GM21390 (cell line): Measurements from ENCODE around the gene TAS2R20.
"Not testable (repeated sequence)": the region's sequence is repeated elsewhere in the genome, so short reads cannot be mapped to it uniquely, and the experiment has no call there.

ENCODE experiments used
- ATAC-seq: cut with Tn5 transposase; IDR thresholded peaks from one replicate; pipeline ENCODE4 v1.9.1; 2021; ENCODE audit not compliant: unreplicated experiment

The TAS2R20 gene, protein sequence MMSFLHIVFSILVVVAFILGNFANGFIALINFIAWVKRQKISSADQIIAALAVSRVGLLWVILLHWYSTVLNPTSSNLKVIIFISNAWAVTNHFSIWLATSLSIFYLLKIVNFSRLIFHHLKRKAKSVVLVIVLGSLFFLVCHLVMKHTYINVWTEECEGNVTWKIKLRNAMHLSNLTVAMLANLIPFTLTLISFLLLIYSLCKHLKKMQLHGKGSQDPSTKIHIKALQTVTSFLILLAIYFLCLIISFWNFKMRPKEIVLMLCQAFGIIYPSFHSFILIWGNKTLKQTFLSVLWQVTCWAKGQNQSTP

DNA sequence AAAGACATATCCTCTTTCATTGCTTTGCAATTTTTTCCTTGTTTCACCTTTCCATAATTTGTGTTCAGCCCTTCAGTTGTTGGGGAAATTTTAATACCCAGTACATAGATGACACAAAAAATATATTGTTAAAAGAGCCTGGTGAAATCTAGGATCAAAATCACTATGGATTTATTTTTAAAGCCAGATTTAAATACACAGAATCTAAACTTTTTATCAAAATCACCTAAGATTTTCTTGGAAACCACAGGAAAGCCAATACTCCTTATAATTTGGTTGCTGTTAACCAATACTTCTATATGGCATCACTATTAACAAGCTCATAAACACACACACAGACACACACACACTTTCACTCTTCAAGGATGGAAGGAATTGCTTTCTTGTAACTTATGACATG, at the start of gene TAS2R20:
Gene TAS2R20, minus strand, starts transcription at position 101 of the 400 bp plus-strand sequence. CDS start 429 bp downstream, outside the sequence.
- no peak for ATAC-seq

DNA sequence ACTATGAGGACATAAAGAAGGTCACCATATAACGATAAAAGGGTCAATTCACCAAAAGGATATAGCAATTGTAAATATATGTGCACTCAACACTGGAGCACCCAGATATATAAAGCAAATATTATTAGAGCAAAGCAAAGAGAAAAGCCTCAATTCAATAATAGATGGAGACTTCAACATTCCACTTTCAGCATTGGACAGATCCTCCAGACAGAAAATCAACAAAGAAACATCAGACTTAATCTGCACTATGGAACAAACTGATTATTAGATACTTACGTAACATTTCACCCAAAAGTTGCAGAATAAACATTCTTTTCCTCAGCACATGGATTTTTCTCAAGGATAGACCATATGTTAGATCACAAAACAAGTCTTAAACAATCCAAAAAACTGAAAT, 43.3 kb upstream of the TAS2R20 start:
- ATAC-seq, result not testable (repeated sequence)

DNA sequence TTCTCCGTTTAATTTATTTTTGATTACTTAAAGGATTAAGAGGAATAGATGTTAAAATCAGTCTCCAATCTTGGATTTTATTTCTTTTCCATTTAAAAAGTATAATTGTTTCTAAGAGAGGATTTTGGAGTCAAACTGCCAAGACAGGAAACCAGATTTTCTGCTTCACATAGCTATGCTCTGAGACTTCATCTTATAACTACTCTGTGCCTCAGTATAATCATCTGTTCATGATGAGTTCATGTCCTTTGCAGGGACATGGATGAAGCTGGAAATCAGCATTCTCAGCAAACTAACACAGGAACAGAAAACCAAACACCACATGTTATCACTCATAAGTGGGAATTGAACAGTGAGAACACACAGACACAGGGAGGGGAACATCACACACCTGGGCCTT, 42.1 kb upstream of the TAS2R20 start:
- no peak for ATAC-seq

DNA sequence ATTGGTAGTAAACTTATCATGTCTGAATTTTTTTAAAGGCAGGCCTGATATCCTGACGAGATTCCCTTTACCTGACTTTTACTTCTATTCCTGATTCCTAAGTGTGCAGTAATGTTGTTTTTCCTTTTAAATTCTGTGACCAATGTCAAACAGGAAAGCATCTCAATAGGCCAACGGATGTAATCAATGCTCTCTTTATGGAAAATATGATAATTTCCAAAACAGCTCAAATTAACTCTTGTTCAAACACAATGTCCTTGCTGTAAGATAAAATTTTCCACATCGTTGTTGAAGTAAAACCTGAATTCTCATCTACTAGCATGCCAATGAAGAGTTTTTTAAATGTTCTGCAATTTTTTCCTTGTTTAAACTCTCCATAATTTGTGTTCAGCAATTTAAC, 41.1 kb upstream of the TAS2R20 start:
- ATAC-seq, result no peak

DNA sequence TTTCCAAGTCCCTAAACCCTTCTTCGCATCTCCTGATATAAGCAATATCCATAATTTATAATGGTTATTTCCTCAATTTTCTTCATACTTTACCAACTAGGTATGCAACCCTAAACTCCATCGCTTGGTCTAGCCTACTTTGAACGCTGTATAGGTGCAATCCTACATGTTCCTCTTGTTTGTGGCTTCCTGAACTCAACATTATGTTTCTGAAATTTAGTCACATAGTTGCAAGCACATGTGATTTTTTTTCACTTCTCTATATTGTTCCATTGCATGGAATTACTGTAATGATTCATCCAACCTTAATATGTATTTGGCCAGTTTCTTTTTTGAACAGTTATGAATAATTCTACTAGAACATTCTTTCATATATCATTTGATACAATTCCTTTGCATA, 35.9 kb upstream of the TAS2R20 start:
- not testable (repeated sequence) for ATAC-seq

DNA sequence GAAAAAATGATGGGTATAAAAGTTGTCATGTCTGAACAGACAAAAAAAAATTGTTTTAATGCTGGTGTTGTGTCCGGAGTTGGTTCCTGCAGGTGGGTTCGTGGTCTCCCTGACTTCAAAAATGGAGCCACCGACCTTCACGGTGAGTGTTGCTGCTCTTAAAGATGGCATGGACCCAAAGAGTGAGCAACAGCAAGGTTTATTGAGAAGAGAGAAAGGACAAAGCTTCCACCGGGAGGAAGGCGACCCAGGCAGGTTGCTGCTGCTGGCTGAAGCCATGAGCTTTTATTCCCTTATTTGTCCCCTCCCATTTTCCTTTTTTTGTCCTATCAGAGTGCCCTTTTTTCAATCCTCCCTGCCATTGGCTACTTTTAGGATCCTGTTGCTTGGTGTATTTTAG, 33.2 kb upstream of the TAS2R20 start, which contains the start of gene TAS2R31:
Gene TAS2R31, minus strand, starts transcription at position 101 of the 400 bp plus-strand sequence. Its CDS starts 72 bp downstream, at position 29.
- no peak for ATAC-seq

DNA sequence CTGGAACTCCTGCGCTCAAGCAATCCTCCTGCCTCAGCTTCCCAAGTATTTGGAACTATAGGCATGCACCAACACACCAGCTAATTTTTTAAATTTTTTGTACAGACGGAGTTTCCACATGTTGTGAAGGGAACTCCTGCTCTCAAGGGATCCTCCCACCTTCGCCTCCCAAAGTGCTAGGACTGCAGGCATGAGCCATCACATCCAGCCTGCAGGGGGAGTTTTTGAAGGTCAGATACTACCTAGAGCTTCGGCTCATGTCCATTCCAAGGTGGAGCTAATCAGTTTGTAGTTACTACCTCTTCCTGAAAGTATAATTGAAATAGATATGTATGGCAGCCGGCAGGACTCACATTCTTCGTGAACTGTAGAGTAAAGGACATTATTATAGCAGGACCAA, 28.0 kb upstream of the TAS2R20 start:
- no peak for ATAC-seq

DNA sequence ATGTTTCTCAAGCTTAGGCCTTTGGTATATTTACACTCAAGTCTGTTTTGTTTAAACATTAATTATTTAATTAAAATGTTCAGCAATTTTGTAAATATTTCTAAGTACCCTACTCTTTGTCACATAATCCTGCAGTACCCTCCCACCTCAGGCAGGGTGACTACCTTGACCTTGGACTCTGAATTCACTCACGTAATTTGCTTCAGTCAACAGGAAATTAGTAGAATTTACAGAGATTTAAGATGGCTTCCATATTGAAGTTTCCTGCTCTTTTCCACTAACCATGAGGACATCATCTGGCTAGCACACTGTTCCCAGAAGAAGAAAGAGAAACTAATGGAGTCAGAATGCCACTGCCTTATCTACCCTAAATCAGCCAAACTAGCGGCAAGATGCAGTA, 25.3 kb upstream of the TAS2R20 start:
- ATAC-seq, result no peak

DNA sequence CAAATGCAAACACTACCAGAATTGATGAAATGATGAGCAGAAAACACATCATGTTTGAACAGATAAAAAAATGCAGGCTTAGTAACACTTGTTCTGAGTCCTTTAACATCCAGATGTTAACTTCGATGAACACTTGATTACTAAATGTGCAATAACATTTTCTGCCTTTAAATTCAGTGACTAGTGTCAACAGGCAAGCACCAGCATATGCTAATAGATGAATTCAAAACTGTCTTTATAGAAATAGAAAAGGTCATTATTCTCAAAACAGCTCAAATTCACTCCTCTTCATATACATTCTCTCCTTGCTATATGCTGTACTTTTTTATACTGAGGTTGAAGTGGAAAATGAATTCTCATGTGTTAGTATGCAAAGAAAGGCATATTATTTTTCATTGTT, 24.4 kb upstream of the TAS2R20 start, which contains the start of gene TAS2R19:
Gene TAS2R19, minus strand, starts transcription at position 101 of the 400 bp plus-strand sequence. Its CDS starts 49 bp downstream, at position 52.
- ATAC-seq, result no peak

DNA sequence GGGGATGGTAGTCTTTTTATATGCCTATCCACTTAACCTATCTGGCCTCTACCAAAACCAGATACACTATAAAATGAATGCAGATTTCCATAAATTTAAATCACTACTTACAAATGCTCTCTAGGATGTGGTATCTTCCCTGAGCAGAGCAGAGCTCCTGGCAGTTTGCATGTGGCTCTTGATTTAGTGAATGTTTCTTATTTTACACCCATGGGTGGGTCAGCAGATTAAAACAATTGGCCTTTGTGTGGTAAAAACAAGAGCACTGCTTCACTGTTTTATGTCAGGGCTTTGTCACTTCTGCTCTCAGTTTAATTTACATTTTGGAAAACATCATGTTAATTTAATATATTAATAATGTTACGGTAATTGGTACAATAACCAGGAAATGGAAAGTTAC, 18.8 kb upstream of the TAS2R20 start:
- ATAC-seq, result no peak

DNA sequence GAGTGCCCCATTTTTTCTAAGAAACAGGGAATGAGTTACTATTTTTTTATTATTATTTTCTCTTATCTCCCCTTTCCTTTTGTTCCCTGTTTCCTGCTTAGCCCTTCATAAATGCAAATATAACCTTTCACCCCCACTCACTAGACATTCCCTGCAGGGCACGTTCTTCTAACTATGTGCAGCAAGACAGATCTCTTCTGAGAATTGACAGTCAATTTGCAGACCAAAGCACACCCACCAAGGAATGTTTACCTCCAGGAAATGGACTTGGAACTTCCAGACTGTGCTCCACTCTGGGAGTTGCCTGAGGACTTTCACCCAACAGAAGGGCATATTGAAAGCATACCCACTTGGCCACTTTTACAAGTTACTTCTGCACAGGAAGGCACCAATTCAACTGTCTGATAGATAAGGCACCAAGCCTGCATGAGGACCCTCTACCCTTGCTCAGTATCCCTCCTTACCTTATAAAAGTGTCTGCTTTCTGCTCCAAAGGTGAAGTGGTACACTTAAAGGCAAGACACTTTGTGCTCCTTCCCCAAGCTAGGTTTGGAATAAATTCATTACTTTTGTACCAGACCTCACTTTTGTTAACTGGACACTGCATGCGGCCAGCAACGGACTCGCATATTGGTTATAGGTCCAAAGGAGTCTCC, 17.8 kb upstream of the TAS2R20 start:
- ATAC-seq, result no peak

DNA sequence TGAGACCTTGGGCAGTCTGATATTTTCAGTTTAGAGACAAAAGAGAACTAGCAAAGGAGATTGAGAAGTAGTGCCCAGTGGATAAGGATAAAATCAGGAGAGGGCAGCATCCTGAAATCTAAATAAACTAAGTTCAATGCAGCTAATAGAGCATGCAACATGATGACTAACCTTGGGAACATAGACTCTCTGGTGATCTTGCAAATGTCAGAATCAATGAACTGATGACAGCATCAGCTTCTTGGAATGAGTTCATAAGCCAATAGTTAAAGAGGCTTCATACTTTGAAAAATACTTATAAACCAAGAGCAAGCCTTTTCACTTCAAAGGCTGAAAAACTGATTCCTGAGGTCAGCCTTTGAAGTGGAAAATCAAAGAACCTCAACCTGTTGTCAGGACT, 16.1 kb upstream of the TAS2R20 start:
- ATAC-seq, result no peak

DNA sequence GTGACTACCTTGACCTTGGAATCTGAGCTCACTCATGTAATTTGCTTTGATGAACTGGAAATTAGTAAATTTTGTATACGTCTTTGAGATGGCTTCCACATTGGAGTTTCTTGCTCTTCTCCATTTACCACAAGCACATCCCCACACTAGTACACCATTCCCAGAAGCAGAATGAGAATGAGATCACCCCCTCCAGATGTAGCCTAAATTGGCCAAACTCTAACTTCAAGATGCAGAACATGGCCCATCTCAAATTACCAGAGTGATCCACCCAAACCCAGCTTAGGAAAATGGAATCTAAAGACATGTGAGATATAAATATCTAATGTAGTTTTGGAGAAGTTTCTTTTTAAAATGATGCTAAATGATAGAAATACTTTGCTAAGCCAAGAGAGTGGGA, 9.5 kb upstream of the TAS2R20 start:
- no peak for ATAC-seq

DNA sequence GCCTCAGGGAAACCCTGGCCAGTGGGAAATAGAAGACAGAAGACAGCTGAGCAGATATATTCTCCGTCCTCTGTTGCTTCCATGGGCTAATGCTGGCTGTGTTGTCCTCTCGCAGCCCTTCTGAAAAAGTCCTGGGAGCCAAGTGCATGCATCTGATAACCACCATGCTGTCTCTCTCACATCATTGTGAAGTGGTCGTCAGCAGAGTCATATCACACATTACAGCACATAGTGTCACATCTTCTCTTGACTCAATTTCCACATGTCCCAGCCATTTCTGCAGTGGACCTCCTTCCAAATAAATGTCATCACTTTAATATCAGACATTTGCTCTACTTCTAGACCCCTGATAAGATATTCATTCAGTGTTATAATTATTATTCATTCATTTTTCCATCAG, 3.8 kb downstream of the TAS2R20 start:
- no peak for ATAC-seq

DNA sequence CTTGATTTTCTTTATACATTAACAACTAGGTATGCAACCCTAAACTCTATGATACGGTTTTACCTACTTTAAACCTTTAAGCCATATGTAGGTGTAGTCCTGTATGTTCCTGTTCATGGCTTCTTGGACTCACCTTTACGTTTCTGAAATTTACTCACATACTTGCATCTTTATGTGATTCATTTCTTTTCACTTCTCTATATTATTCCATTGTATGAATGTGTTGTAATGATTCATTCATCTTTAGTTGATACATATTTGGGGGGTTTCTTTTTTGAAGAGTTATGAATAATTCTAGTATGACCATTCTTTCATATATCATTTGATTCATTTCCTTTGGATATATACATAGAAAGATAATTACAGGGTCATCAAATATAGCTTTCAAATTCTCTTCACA, 9.0 kb downstream of the TAS2R20 start:
- ATAC-seq, result no peak

DNA sequence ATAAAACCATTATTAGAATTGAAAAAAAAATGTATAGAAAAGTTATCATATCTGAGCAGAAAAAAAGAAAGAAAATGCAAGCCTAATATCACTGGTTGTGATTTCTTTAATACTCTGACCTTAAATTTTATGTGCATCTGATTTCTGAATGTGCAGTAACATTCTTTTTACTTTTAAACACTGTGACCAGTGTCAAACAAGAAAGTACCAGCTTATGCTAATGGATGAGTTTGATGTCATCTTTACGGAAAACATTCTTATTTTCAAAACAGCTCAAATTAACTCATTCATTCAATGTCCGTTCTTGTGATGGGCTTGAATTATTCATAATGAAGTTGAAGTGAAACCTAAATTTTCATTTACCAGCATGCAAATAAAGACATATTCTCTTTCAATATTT, 11.3 kb downstream of the TAS2R20 start, which contains the start of gene TAS2R50:
Gene TAS2R50, minus strand, starts transcription at position 101 of the 400 bp plus-strand sequence. Its CDS starts 52 bp downstream, at position 49.
- no peak for ATAC-seq

DNA sequence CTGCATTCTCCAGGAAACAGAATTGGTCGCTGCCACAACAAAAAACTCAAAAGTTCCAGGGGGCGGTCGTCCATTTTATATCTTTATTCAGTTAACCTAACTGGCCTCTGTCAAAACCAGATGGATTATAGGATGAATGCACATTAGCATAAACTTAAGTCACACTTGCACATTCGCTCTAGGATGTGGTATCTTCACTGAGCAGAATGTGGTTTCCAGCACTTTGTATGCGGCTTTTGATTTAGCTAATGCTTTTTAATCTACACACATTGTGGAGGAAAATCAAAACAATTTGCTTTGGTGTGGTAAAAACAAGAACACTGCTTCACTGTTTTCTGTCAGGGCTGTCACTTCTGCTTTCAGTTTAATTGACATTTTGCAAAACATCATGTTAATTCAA, 15.9 kb downstream of the TAS2R20 start:
- no peak for ATAC-seq

DNA sequence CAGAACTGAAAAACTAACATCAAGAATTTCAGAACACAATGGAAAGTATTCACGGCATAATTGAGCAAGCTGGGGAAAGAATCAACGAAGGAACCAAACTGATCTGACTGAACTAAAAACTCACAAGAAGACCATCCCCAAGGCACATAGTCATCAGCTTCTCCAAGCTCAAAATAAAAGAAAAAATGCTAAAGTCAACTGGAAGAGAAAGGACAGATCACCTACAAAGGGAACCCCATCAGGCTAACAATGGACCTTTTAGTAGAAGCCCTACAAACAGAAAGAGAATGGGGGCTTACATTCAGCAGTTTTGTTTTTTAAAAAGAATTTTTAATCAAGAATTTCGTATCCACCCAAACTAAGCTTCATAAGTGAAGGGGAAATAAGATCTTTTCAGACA, 23.1 kb downstream of the TAS2R20 start:
- ATAC-seq, result no peak

DNA sequence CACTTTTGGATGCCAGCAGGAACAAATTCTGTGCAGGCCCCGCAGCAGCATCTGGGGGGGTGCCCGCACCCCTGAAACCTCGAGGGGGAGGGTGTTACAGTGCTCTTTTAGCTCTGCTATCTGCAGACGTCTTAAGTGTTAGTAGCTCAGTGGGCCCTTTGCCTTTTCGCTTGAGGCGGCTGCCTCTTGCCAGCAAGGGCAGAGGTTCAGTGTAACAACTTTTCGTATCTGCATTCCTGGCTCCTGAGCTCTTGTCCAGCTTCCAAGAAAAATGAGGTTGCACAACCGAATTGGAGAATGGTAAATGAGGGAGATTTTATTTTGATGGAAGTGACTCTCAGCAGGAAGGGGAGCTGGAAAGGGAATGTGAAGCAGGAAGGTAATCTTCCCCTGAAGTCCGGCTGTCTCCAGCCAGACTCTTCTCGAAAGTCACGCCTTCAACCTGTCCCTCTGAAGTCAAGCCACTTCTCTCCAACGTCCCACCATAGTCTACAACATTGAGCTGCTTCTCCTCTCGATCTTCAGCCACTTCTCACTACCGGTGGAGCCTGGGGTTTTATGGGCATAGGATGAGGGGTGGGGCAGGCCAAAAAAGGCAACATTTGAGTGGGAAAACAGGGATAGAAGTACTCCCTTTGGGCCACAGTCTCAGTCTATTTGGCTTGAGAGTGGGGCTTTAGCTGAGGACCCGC, 29.2 kb downstream of the TAS2R20 start:
- ATAC-seq, result no peak

DNA sequence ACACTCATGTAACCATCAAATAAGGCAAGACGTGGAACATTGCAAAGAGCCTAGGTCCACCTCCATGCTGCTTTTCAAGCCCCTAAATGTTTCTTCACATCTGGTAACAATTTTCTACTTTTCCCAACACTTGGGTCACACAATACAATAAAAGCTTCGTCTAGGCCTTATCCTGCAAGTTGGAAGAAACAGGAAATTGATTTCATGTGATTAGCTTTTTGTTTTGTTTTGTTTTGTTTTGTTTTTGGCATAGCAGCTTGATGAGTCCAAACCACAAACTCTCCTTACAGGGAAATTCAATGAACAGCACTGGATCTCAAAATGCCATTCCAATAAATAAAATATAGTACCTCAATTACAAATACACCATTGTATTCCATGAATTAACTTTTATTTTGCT, 30.7 kb downstream of the TAS2R20 start:
- ATAC-seq, result no peak

DNA sequence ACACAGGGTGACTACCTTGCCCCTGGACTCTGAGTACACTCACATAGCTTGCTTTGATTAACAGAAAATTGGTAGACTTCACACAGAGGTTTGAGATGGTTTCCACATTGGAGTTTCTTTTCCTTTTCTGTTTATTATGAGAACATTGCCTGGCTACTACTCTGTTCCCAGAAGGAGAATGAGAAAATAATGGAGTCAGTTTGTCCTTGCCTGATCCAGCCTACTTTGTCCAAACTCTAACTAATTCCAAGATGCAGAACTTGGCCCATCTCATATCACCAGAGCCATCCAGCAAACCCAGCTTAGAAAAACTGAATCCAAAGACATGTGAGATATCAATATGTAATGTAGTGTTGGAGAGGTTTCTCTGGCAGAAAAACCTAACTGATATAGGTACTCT, 31.8 kb downstream of the TAS2R20 start:
- no peak for ATAC-seq

DNA sequence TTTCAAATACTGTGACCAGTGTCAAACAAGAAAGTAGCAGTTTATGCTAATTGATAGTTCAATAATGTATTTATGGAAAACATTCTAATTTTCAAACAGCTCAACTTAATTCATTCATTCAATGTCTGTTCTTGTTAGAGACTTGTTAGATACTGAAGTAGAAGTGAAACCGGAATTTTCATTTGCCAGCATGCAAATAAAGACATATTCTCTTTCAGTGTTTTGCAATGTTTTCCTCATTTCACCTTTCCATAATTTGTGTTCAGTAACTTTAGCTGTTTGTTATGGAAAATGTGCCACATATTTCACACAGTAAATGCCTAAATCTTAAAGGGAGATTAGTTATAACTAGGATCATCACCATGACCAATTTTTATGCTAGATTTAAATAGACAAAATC, 32.6 kb downstream of the TAS2R20 start:
- ATAC-seq, result no peak
